Transverse colon (tissue), 3 donors: ENCODE data around the gene PRKAR2A.

Source experiments
- POLR2A ChIP-seq: fragments of 450-650 bp; IDR thresholded peaks from one replicate; pipeline ENCODE4 v1.6.1; 2016; ENCODE audit warnings: antibody characterized with exemption, mild to moderate bottlenecking, moderate library complexity
- TF ChIP-seq, protein P1 (sequence below), 5 experiments: fragments of 200-600 bp in 3 of 5; fragments of 450-650 bp in 2 of 5; sonication (generic) in 3 of 5; IDR thresholded peaks; 1 replicate in 2 of 5; 2 replicates in 3 of 5; pipeline ENCODE4 v1.5.1; 2016 to 2017; ENCODE audit warnings: antibody characterized with exemption in 5 of 5, inconsistent platforms in 3 of 5, mild to moderate bottlenecking in 2 of 5, moderate library complexity in 1 of 5

DNA sequence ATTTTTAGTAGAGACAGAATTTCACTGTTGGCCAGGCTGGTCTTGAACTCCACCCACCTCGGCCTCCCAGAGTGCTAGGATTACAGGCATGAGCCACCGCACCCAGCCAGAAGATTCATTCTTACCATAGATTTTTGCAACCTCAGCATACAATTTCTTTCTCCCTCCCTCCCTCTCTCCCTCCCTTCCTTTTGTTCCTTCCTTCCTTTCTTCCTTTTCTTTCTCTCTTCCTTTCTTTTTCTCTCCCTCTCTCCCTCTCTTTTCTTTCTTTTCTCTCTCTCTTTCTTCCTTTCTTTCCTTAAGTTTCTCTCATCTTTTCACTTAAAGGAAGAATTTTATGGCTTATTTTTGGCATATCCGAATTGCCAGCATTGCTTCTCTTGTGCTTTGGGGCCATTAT, 58.0 kb downstream of the PRKAR2A start:
- no peak for TF ChIP-seq POLR2A
- TF ChIP-seq, protein P1, sequence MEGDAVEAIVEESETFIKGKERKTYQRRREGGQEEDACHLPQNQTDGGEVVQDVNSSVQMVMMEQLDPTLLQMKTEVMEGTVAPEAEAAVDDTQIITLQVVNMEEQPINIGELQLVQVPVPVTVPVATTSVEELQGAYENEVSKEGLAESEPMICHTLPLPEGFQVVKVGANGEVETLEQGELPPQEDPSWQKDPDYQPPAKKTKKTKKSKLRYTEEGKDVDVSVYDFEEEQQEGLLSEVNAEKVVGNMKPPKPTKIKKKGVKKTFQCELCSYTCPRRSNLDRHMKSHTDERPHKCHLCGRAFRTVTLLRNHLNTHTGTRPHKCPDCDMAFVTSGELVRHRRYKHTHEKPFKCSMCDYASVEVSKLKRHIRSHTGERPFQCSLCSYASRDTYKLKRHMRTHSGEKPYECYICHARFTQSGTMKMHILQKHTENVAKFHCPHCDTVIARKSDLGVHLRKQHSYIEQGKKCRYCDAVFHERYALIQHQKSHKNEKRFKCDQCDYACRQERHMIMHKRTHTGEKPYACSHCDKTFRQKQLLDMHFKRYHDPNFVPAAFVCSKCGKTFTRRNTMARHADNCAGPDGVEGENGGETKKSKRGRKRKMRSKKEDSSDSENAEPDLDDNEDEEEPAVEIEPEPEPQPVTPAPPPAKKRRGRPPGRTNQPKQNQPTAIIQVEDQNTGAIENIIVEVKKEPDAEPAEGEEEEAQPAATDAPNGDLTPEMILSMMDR (IDR thresholded peaks at IDR 0.05), result no peak
